K562 (cell line): ENCODE results near the gene BAIAP2. TPM values are rescaled to one million over a fixed set of nuclear protein-coding genes. Genes with fewer than 3 reads are reported as not detected.
A peak's percentile ranks its signal among the peaks of the same experiment; 100 is the strongest.

Experiments
- BCOR ChIP-seq: fragments of 450-650 bp; IDR thresholded peaks from 2 replicates; pipeline ENCODE4 v1.6.1; 2016
- CBX5 ChIP-seq: IDR thresholded peaks from 2 replicates; pipeline ENCODE4 v1.6.1; 2014; ENCODE audit warnings: low read depth, borderline replicate concordance
- KAT7 ChIP-seq: sonication (generic); formaldehyde crosslinking; IDR thresholded peaks from 2 replicates; pipeline ENCODE4 v1.8.0; 2022; ENCODE audit warnings: missing genetic modification reagents, mild to moderate bottlenecking, borderline replicate concordance
- KDM1A ChIP-seq, 2 experiments: fragments of 450-650 bp; IDR thresholded peaks; 2 replicates each; pipeline ENCODE4 v1.6.1; 2016; ENCODE audit warnings: mild to moderate bottlenecking in 2 of 2
- MGA ChIP-seq: fragments of 450-650 bp; IDR thresholded peaks from 2 replicates; pipeline ENCODE4 v1.6.1; 2016; ENCODE audit warnings: mild to moderate bottlenecking, moderate library complexity
- MTA3 ChIP-seq: fragments of 450-650 bp; formaldehyde crosslinking; IDR thresholded peaks from 2 replicates; pipeline ENCODE4 v1.6.1; 2017; ENCODE audit warnings: mild to moderate bottlenecking, borderline replicate concordance
- MXI1 ChIP-seq: IDR thresholded peaks from 2 replicates; pipeline ENCODE4 v1.6.1; 2011; ENCODE audit warnings: low read depth, mild to moderate bottlenecking, improper control_type of control experiment, low read length
- RBFOX2 ChIP-seq: fragments of 200-400 bp; formaldehyde crosslinking; IDR thresholded peaks from 2 replicates; pipeline ENCODE4 v1.6.1; 2017; ENCODE audit warnings: low read depth, mild to moderate bottlenecking, low read length, moderate library complexity
- ZNF707 ChIP-seq: fragments of 250-450 bp; sonication (Bioruptor Pico); conservative IDR thresholded peaks from 2 replicates; pipeline ENCODE4 v1.8.0; 2022; ENCODE audit warnings: inconsistent platforms, mild to moderate bottlenecking, moderate library complexity
- polyA plus RNA-seq, 8 experiments: library from polyadenylated mRNA; depleted of rRNA in 4 of 8; stranded (reverse) in 5 of 8; unstranded in 3 of 8; fragments of >200 nt; fragmentation: Nextera tagmentation in 2 of 8; fragmentation: Illumina TruSeq in 1 of 8; extraction: Ambion mirVana in 2 of 8; extraction: Trizol in 1 of 8; gene quantifications; 2 replicates each; pipeline versions ENCODE4 v1.2.1 to v1.2.3, GENCODE V29; 2011 to 2014; ENCODE audit warnings: inconsistent platforms in 1 of 8, missing spikeins in 1 of 8
- total RNA-seq, 7 experiments: library from RNA; depleted of rRNA in 6 of 7; stranded (reverse); fragments of >200 nt in 6 of 7; fragmentation: Illumina TruSeq in 2 of 7; extraction: Trizol in 2 of 7; gene quantifications; 2 replicates each; pipeline versions ENCODE4 v1.2.1 to v1.2.3, GENCODE V29; 2011 to 2021; ENCODE audit warnings: low replicate concordance in 1 of 7
- TF ChIP-seq, protein P1 (sequence below): fragments of 200-800 bp; sonication (Bioruptor generic); IDR thresholded peaks from 2 replicates; pipeline ENCODE4 v1.6.1; 2017; ENCODE audit warnings: missing genetic modification characterization, missing compliant biosample characterization
- TF ChIP-seq, protein P2 (sequence below): fragments of 450-650 bp; formaldehyde crosslinking; IDR thresholded peaks from 2 replicates; pipeline ENCODE4 v1.4.0; 2022; ENCODE audit warnings: missing genetic modification characterization

The BAIAP2 gene
- total and polyA plus RNA-seq, 9 of the 15 experiments (the other 6 are each of a cell fraction or from before 2014, with no cell fraction given): 2.3 to 51.6 (median 18.4) TPM

DNA sequence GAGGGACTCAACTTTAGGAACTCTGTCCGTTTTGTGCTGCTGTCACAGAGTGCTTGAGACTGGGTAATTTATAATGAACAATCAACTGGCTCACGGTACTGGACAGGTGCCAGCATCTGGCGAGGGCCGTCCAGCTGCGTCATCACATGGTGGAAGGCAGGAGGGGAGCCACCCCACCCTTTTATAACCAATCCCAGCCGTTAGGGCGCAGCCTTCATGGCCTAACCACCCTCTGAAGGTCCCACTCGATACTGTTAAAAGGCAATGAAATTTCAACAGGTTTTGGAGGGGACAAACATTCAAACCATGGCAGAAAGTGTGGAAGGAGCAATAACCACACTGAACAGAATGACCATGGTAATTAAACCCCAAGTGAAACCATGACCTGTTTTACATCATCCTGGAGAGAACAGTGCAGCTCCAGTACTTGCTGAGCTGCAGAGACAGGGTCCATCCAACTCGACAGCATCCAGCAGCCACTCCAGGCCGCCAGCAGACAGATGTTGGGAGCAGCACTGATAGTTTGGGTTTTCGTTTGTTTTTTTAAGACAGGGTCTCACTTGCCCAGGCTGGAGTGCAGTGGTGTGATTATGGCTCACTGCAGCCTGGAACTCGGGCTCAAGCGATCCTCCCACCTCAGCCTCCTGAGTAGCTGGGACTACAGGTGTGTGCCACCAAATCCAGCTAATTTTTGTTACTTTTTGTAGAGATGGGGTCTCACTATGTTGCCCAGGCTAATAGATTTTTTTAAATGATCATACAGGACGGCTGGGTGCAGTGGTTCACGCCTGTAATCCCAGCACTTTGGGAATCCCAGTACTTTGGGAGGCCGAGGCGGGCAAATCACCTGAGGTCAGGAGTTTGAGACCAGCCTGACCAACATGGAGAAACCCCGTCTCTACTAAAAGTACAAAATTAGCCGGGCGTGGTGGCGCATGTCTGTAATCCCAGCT, 32.3 kb upstream of the BAIAP2 start (continued):
- no peak for TF ChIP-seq MGA
- no peak for TF ChIP-seq MTA3
- TF ChIP-seq, protein P1, sequence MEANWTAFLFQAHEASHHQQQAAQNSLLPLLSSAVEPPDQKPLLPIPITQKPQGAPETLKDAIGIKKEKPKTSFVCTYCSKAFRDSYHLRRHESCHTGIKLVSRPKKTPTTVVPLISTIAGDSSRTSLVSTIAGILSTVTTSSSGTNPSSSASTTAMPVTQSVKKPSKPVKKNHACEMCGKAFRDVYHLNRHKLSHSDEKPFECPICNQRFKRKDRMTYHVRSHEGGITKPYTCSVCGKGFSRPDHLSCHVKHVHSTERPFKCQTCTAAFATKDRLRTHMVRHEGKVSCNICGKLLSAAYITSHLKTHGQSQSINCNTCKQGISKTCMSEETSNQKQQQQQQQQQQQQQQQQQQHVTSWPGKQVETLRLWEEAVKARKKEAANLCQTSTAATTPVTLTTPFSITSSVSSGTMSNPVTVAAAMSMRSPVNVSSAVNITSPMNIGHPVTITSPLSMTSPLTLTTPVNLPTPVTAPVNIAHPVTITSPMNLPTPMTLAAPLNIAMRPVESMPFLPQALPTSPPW: peak; percentile 68
- no peak for TF ChIP-seq CBX5
- TF ChIP-seq KDM1A (IDR thresholded peaks at IDR 0.05): peak in 1 of 2 experiments; percentile 4; a peak in 1 of 4 replicates
- TF ChIP-seq MXI1: no peak
- TF ChIP-seq BCOR: peak; percentile 71; the same call in 1 of the 2 replicates
- TF ChIP-seq ZNF707: no peak
- TF ChIP-seq KAT7: no peak
- TF ChIP-seq, protein P2, sequence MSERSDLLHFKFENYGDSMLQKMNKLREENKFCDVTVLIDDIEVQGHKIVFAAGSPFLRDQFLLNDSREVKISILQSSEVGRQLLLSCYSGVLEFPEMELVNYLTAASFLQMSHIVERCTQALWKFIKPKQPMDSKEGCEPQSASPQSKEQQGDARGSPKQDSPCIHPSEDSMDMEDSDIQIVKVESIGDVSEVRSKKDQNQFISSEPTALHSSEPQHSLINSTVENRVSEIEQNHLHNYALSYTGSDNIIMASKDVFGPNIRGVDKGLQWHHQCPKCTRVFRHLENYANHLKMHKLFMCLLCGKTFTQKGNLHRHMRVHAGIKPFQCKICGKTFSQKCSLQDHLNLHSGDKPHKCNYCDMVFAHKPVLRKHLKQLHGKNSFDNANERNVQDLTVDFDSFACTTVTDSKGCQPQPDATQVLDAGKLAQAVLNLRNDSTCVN (CRISPR knock-in tag): no peak
- no peak for TF ChIP-seq RBFOX2
